Suprapubic skin (tissue), 4 donors: ENCODE results near the gene RGS7.

Source experiments
- CTCF ChIP-seq, 2 donors: fragments of 200-600 bp in 1 of 2; fragments of 450-650 bp in 1 of 2; sonication (generic) in 1 of 2; IDR thresholded peaks; one replicate each; pipeline ENCODE4 v1.5.1; 2016 to 2019; ENCODE audit warnings: antibody characterized with exemption in 2 of 2, mild to moderate bottlenecking in 1 of 2, moderate library complexity in 1 of 2
- EP300 ChIP-seq: sonication (generic); formaldehyde crosslinking; IDR thresholded peaks from one replicate; pipeline ENCODE4 v1.6.1; 2017; ENCODE audit warnings: antibody characterized with exemption
- POLR2AphosphoS5 ChIP-seq, 3 donors: sonication (generic); formaldehyde crosslinking; IDR thresholded peaks; one replicate each; pipeline ENCODE4 v1.6.1; 2017; ENCODE audit warnings: antibody characterized with exemption in 3 of 3

DNA sequence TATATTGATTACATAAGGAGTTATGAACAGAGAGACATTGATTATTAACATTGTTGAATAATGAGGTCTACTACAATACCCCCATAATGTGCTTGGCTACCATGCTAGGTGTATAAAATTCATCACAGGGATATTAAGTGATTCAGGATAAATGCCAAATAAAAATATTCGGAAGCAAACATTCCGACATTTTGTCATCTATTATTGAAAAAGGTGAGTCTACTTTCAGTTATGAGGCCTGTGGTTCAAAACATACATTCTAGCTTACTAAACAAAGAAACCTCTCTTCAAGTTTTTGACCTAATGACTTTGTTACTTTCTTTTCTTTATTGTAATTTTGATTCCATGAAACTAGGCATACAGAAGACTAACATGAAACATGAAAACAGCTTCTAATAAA lies 554.7 kb downstream of the RGS7 start:
- no peak for TF ChIP-seq CTCF (IDR thresholded peaks at IDR 0.05)
- no peak for TF ChIP-seq EP300
- no peak for TF ChIP-seq POLR2AphosphoS5 (IDR thresholded peaks at IDR 0.05)
